Measurements from ENCODE around the gene CLDN8. TPM values are rescaled to one million over a fixed set of nuclear protein-coding genes. Genes with fewer than 3 reads are reported as not detected.

The CLDN8 gene
- total RNA-seq, 3 donors from 2014 or later: 0.16 to 213 (median 39.7) TPM

GRCh38 chr21:30249936-30250335 lies 34.0 kb upstream of the CLDN8 start:
- Histone ChIP-seq H3K9me3 (no peaks in the 10 kb centered on the region), H3K27ac (no peak overlapping the region), H3K4me3 (no peak overlapping the region), H3K36me3 (no peaks in the 10 kb centered on the region), H3K4me1 (no peaks in the 10 kb centered on the region), H3K27me3 (no peaks in the 10 kb centered on the region)
- TF ChIP-seq POLR2A (IDR thresholded peaks at IDR 0.05): no peak
- TF ChIP-seq POLR2AphosphoS5 (IDR thresholded peaks at IDR 0.05): no peak
- TF ChIP-seq CTCF (IDR thresholded peaks at IDR 0.05): no peak
- DNase-seq (ENCODE audit: low spot score in 2 of 2): no peak
- intact Hi-C loops (cut with DNase I; ENCODE audit: low total_unique reads): no loop called here

- no peak for DNase-seq (ENCODE audit: low spot score in 2 of 2)
- TF ChIP-seq CTCF (IDR thresholded peaks at IDR 0.05) (no peak), POLR2A (IDR thresholded peaks at IDR 0.05) (no peak), POLR2AphosphoS5 (IDR thresholded peaks at IDR 0.05) (no peak)
- intact Hi-C loops (cut with DNase I; ENCODE audit: low total_unique reads): no loop called here
- no peak overlapping the region for H3K27ac ChIP-seq
- no peaks in the 10 kb centered on the region for H3K4me1 ChIP-seq
- no peaks in the 10 kb centered on the region for H3K36me3 ChIP-seq
- no peaks in the 10 kb centered on the region for H3K9me3 ChIP-seq
- no peak overlapping the region for H3K4me3 ChIP-seq
- H3K27me3 ChIP-seq: no peaks in the 10 kb centered on the region
These were observed 32.9 kb upstream of the CLDN8 start for GRCh38 chr21:30248844-30249243.

- Histone ChIP-seq H3K4me1 (no peaks in the 10 kb centered on the region), H3K27ac (no peak overlapping the region), H3K9me3 (no peaks in the 10 kb centered on the region), H3K27me3 (no peaks in the 10 kb centered on the region), H3K4me3 (no peak overlapping the region), H3K36me3 (no peaks in the 10 kb centered on the region)
- TF ChIP-seq POLR2AphosphoS5 (IDR thresholded peaks at IDR 0.05) (no peak), CTCF (IDR thresholded peaks at IDR 0.05) (no peak), POLR2A (IDR thresholded peaks at IDR 0.05) (no peak)
- intact Hi-C loops (cut with DNase I; ENCODE audit: low total_unique reads): no loop called here
- no peak for DNase-seq (ENCODE audit: low spot score in 2 of 2)
These were observed 29.2 kb upstream of the CLDN8 start for GRCh38 chr21:30245061-30245460.

- Histone ChIP-seq H3K4me1 (no peaks in the 10 kb centered on the region), H3K27me3 (no peaks in the 10 kb centered on the region), H3K9me3 (no peaks in the 10 kb centered on the region), H3K27ac (no peak overlapping the region), H3K4me3 (no peak overlapping the region), H3K36me3 (no peaks in the 10 kb centered on the region)
- intact Hi-C loops (cut with DNase I; ENCODE audit: low total_unique reads): loop anchor here (5.0 kb wide), 1 partner anchor 1019 kb away; no protein-coding TSS in a partner anchor
- TF ChIP-seq POLR2A (IDR thresholded peaks at IDR 0.05) (no peak), POLR2AphosphoS5 (IDR thresholded peaks at IDR 0.05) (no peak), CTCF (IDR thresholded peaks at IDR 0.05) (no peak)
- DNase-seq (ENCODE audit: low spot score in 2 of 2): no peak
These were observed 27.8 kb upstream of the CLDN8 start for GRCh38 chr21:30243691-30244090.

GRCh38 chr21:30240661-30241060 lies 24.8 kb upstream of the CLDN8 start:
- H3K9me3 ChIP-seq: no peaks in the 10 kb centered on the region
- no peaks in the 10 kb centered on the region for H3K27me3 ChIP-seq
- intact Hi-C loops (cut with DNase I; ENCODE audit: low total_unique reads): loop anchor here (5.0 kb wide), 1 partner anchor 1022 kb away; no protein-coding TSS in a partner anchor
- H3K4me1 ChIP-seq: no peaks in the 10 kb centered on the region
- TF ChIP-seq CTCF (IDR thresholded peaks at IDR 0.05) (no peak), POLR2AphosphoS5 (IDR thresholded peaks at IDR 0.05) (no peak), POLR2A (IDR thresholded peaks at IDR 0.05) (no peak)
- H3K4me3 ChIP-seq: no peak overlapping the region
- DNase-seq (ENCODE audit: low spot score in 2 of 2): no peak
- H3K27ac ChIP-seq: no peak overlapping the region
- no peaks in the 10 kb centered on the region for H3K36me3 ChIP-seq

Data from breast epithelium (tissue), 4 donors.